OCI-LY1 (cell line): ENCODE data around the gene UIMC1.

Source experiments
- H2AFZ ChIP-seq: fragments of 200-600 bp; sonication (generic), shearing (Covaris generic); 2 replicates; pipeline ENCODE4 v1.6.0; 2014; ENCODE audit warnings: antibody characterized with exemption, mild to moderate bottlenecking, low read length
- H3F3A ChIP-seq: fragments of 200-600 bp; sonication (generic), shearing (Covaris generic); 2 replicates; pipeline ENCODE4 v1.6.0; 2014; ENCODE audit warnings: mild to moderate bottlenecking, antibody characterized with exemption, low read length, moderate library complexity; ENCODE audit not compliant: insufficient read depth
- H3K27ac ChIP-seq: fragments of 200-600 bp; sonication (generic); 2 replicates; pipeline ENCODE4 v1.5.1; 2014; ENCODE audit warnings: low read length, mixed run types, mild to moderate bottlenecking, low read depth; ENCODE audit not compliant: poor library complexity, severe bottlenecking
- H3K27me3 ChIP-seq: fragments of 200-600 bp; sonication (generic); 2 replicates; pipeline ENCODE4 v1.6.0; 2014; ENCODE audit warnings: antibody characterized with exemption, mild to moderate bottlenecking, low read length, moderate library complexity; ENCODE audit not compliant: insufficient read depth
- H3K36me3 ChIP-seq: fragments of 200-600 bp; sonication (generic); 2 replicates; pipeline ENCODE4 v1.6.1; 2014; ENCODE audit warnings: mild to moderate bottlenecking, antibody characterized with exemption, low read length, moderate library complexity, mixed read lengths; ENCODE audit not compliant: insufficient read depth
- H3K4me1 ChIP-seq: fragments of 200-600 bp; sonication (generic); 2 replicates; pipeline ENCODE4 v1.5.1; 2014; ENCODE audit warnings: mild to moderate bottlenecking, low read length, moderate library complexity; ENCODE audit not compliant: insufficient read depth, severe bottlenecking
- H3K4me2 ChIP-seq: fragments of 200-600 bp; sonication (generic), shearing (Covaris generic); 2 replicates; pipeline ENCODE4 v1.6.1; 2014; ENCODE audit warnings: low read length
- H3K4me3 ChIP-seq: fragments of 200-600 bp; sonication (generic); 2 replicates; pipeline ENCODE4 v1.5.1; 2014; ENCODE audit warnings: low read length, low read depth, mild to moderate bottlenecking, mixed read lengths; ENCODE audit not compliant: poor library complexity, severe bottlenecking
- H3K79me2 ChIP-seq: fragments of 200-600 bp; shearing (Covaris generic); 2 replicates; pipeline ENCODE4 v1.6.1; 2016; ENCODE audit warnings: mixed run types, low read length, mixed read lengths; ENCODE audit not compliant: insufficient read depth
- H3K9ac ChIP-seq: fragments of 200-600 bp; sonication (generic), shearing (Covaris generic); 2 replicates; pipeline ENCODE4 v1.6.1; 2014; ENCODE audit warnings: mild to moderate bottlenecking, low read length, mixed read lengths
- H3K9me2 ChIP-seq: fragments of 200-600 bp; sonication (generic), shearing (Covaris generic); 2 replicates; pipeline ENCODE4 v1.6.1; 2014; ENCODE audit warnings: low read depth, mild to moderate bottlenecking, low read length, mixed read lengths
- H3K9me3 ChIP-seq: fragments of 200-600 bp; shearing (Covaris generic); 2 replicates; pipeline ENCODE4 v1.6.1; 2014; ENCODE audit warnings: low read length, mixed read lengths
- H4K20me1 ChIP-seq: fragments of 200-600 bp; sonication (generic), shearing (Covaris generic); 2 replicates; pipeline ENCODE4 v1.6.0; 2016; ENCODE audit warnings: mild to moderate bottlenecking, low read length; ENCODE audit not compliant: insufficient read depth
- EZH2 ChIP-seq: fragments of 200-600 bp; sonication (generic), shearing (Covaris generic); IDR thresholded peaks from 2 replicates; pipeline ENCODE4 v1.8.0; 2017; ENCODE audit warnings: borderline replicate concordance, mixed run types, mild to moderate bottlenecking, antibody characterized with exemption, low read length, moderate library complexity, mixed read lengths
- TF ChIP-seq, protein P1 (sequence below): fragments of 200-600 bp; sonication (generic), shearing (Covaris generic); IDR thresholded peaks from 2 replicates; pipeline ENCODE4 v1.5.1; 2017; ENCODE audit warnings: mild to moderate bottlenecking, antibody characterized with exemption, low read length, moderate library complexity, mixed read lengths

UIMC1 gene

DNA sequence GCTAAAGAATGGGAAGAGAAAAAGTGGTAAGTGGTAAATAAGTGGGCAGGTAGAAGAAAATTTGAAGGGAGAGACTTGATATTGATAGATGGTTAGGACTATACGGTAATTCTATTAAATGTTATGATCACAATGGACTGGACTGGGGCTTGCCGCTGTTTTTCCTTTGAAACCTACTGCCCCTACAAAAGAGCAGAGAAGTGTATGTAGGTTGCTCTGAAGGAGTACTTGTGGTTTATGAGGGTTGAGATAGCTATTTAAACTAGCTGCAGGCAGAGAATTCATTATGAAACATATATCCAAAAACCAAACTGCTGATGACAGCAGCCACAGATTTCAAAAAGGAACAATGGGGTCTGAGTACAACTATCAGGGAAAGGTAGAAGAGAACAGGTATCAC is 90.7 kb downstream of the UIMC1 start:
- no peaks in the 10 kb centered on the region for H3K4me1 ChIP-seq
- H3K27me3 ChIP-seq, result no peaks in the 10 kb centered on the region
- H4K20me1 ChIP-seq, result no peaks in the 10 kb centered on the region
- no peaks in the 10 kb centered on the region for H3K9me3 ChIP-seq
- H3K79me2 ChIP-seq, result no peaks in the 10 kb centered on the region
- peaks cover 62% of the 10 kb centered on the region for H3K36me3 ChIP-seq
- no peak overlapping the region for H3K4me2 ChIP-seq
- no peak overlapping the region for H2AFZ ChIP-seq
- H3K27ac ChIP-seq, result no peak overlapping the region
- H3F3A ChIP-seq, result no peaks in the 10 kb centered on the region
- H3K9ac ChIP-seq, result no peak overlapping the region
- no peak overlapping the region for H3K4me3 ChIP-seq
- TF ChIP-seq EZH2, result no peak
- TF ChIP-seq, protein P1, sequence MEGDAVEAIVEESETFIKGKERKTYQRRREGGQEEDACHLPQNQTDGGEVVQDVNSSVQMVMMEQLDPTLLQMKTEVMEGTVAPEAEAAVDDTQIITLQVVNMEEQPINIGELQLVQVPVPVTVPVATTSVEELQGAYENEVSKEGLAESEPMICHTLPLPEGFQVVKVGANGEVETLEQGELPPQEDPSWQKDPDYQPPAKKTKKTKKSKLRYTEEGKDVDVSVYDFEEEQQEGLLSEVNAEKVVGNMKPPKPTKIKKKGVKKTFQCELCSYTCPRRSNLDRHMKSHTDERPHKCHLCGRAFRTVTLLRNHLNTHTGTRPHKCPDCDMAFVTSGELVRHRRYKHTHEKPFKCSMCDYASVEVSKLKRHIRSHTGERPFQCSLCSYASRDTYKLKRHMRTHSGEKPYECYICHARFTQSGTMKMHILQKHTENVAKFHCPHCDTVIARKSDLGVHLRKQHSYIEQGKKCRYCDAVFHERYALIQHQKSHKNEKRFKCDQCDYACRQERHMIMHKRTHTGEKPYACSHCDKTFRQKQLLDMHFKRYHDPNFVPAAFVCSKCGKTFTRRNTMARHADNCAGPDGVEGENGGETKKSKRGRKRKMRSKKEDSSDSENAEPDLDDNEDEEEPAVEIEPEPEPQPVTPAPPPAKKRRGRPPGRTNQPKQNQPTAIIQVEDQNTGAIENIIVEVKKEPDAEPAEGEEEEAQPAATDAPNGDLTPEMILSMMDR, result no peak
- H3K9me2 ChIP-seq, result no peaks in the 10 kb centered on the region

DNA sequence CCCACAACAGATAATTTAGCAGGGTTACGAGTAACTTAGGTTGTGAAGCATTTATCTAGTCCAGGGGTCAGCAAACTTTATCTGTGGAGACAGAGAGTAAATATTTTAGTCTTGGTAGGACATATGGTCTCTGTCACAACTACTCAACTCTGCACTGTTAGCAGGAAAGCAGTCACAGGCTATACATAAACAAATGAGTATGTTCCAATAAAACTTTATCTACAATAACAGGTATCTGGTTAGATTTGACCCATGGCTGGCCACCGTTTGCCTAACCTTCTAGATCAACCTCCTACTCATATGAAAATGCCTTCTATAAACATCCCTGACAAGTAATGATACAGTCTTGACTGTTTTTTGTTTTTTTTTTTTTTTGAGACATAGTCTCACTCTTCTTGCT is 94.5 kb downstream of the UIMC1 start:
- Histone ChIP-seq H3K9me3 (no peaks in the 10 kb centered on the region), H4K20me1 (no peaks in the 10 kb centered on the region), H3K27ac (no peak overlapping the region), H3K9me2 (no peaks in the 10 kb centered on the region), H2AFZ (no peak overlapping the region), H3K4me2 (no peak overlapping the region), H3K79me2 (no peaks in the 10 kb centered on the region), H3K36me3 (peaks cover 72% of the 10 kb centered on the region), H3F3A (no peaks in the 10 kb centered on the region), H3K27me3 (no peaks in the 10 kb centered on the region), H3K4me1 (no peaks in the 10 kb centered on the region), H3K4me3 (no peak overlapping the region), H3K9ac (no peak overlapping the region)
- TF ChIP-seq EZH2, result no peak

DNA sequence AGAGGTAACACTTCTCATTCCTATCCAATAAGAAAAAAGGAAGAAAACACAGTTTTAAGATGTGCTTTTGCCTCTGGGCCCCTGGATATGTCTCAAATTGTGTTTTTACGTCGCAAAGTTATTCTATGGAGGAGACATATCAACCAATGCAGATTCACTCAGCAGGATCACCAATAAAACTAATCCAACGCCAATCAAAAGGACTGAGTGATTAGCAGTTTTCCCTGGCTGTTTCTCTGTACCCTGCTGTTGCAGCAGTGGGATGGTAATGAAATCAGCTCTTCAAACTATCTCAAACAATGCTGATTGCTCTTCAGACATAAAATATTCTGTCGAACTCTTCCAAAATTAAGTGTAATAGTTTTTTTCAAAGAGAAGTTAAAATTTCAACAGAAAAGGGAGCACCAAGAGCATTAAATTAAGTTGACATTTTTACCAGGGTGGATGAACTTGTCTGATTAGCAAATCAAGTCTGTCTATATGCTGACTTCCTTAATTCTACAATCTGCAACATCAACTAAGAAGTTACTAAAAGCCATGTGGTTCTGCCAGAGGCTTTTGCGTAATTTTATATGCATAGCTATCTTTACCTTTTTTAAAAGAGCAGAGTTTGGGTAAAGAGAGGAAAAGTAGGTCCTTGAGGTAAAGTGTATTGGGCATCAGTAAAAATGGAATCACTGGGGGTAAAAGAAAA is 97.8 kb downstream of the UIMC1 start:
- Histone ChIP-seq H3K9me2 (no peaks in the 10 kb centered on the region), H3K27me3 (no peaks in the 10 kb centered on the region), H3F3A (no peaks in the 10 kb centered on the region), H3K4me3 (no peak overlapping the region), H3K9me3 (no peaks in the 10 kb centered on the region), H3K9ac (no peak overlapping the region), H4K20me1 (no peaks in the 10 kb centered on the region), H3K27ac (no peak overlapping the region), H3K4me1 (no peaks in the 10 kb centered on the region), H3K4me2 (no peak overlapping the region), H3K79me2 (no peaks in the 10 kb centered on the region), H3K36me3 (peaks cover 86% of the 10 kb centered on the region), H2AFZ (no peak overlapping the region)
- no peak for TF ChIP-seq EZH2
- TF ChIP-seq, protein P1, result no peak

DNA sequence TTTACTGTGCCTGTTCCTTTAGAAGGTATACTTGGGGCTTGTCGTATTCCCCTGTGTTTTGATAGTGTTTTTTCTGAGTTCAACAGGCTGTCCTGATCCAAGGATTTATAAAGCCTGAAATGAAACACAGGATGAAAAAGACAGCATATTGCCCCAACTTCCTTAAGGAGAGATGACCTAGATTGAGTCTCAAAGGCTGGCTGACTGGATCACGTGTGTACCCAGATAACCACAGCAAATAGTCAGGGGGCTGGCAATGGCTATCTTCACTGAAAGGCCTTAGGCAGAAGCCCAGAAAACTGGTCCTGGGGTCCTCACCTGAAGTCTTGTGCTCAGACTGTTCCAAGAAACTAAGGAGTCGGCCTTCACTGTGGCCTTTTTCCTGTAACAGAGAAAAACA is 99.8 kb downstream of the UIMC1 start:
- Histone ChIP-seq H3K79me2 (no peaks in the 10 kb centered on the region), H2AFZ (no peak overlapping the region), H3K4me2 (no peak overlapping the region), H3K27me3 (no peaks in the 10 kb centered on the region), H3K27ac (no peak overlapping the region), H3K4me3 (no peak overlapping the region), H3K9me2 (no peaks in the 10 kb centered on the region), H3F3A (no peaks in the 10 kb centered on the region), H3K9me3 (no peaks in the 10 kb centered on the region), H4K20me1 (no peaks in the 10 kb centered on the region), H3K36me3 (peaks cover 93% of the 10 kb centered on the region), H3K4me1 (no peaks in the 10 kb centered on the region), H3K9ac (no peak overlapping the region)
- TF ChIP-seq, protein P1, result no peak
- no peak for TF ChIP-seq EZH2
